WTC11 (cell line): ENCODE measurements around the gene MYO5C. TPM values are rescaled to one million over a fixed set of nuclear protein-coding genes. Genes with fewer than 3 reads are reported as not detected.

Source experiments
- ATAC-seq: fragments of 200-7000 bp; cut with Tn5 transposase; 2 replicates; pipeline ENCODE4 v1.10.0; 2021; ENCODE audit warnings: mild to moderate bottlenecking, moderate library complexity
- CTCF ChIA-PET: fragments of 300-600 bp; sonication (Branson Sonifier 250); formaldehyde crosslinking; loops from one replicate; lab custom pipeline; 2021; ENCODE audit warnings: antibody characterized with exemption; lab: Charles Lee
- POLR2A ChIA-PET: fragments of 350-600 bp; sonication (Branson Sonifier 250); formaldehyde crosslinking; loops from one replicate; lab custom pipeline; 2021; ENCODE audit warnings: antibody characterized with exemption; lab: Charles Lee
- DNase-seq: peaks from one replicate; pipeline ENCODE4 v3.0.0; 2021; ENCODE audit warnings: low spot score
- H3K27ac Mint-ChIP-seq: 2 replicates; pipeline ENCODE4 v1.8.0; 2021; ENCODE audit warnings: mixed read lengths
- H3K27me3 Mint-ChIP-seq: 2 replicates; pipeline ENCODE4 v1.8.0; 2021; ENCODE audit warnings: low read depth, mild to moderate bottlenecking, moderate library complexity, mixed read lengths
- H3K36me3 Mint-ChIP-seq: 2 replicates; pipeline ENCODE4 v1.8.0; 2021; ENCODE audit warnings: mixed read lengths
- H3K4me1 Mint-ChIP-seq: 2 replicates; pipeline ENCODE4 v1.8.0; 2022; ENCODE audit warnings: mixed read lengths
- H3K4me3 Mint-ChIP-seq: 2 replicates; pipeline ENCODE4 v1.8.0; 2021; ENCODE audit warnings: mild to moderate bottlenecking, moderate library complexity, mixed read lengths
- H3K9me3 Mint-ChIP-seq: 2 replicates; pipeline ENCODE4 v1.8.0; 2021; ENCODE audit warnings: mixed read lengths
- ATF1 ChIP-seq: sonication (generic); formaldehyde crosslinking; IDR thresholded peaks from 2 replicates; pipeline ENCODE4 v1.8.1; 2023; ENCODE audit warnings: mild to moderate bottlenecking, moderate library complexity, missing genetic modification reagents
- CDX4 ChIP-seq: fragments of 250-450 bp; sonication (Bioruptor Pico); IDR thresholded peaks from 2 replicates; pipeline ENCODE4 v1.9.0; 2021; ENCODE audit warnings: moderate library complexity, mild to moderate bottlenecking, inconsistent platforms, borderline replicate concordance
- CTCF ChIP-seq: fragments of 200-600 bp; IDR thresholded peaks from 2 replicates; pipeline ENCODE4 v1.8.0; 2022; ENCODE audit warnings: antibody characterized with exemption
- E2F5 ChIP-seq: sonication (generic); formaldehyde crosslinking; IDR thresholded peaks from 2 replicates; pipeline ENCODE4 v1.8.1; 2022; ENCODE audit warnings: mild to moderate bottlenecking, moderate library complexity, missing genetic modification reagents
- EMX1 ChIP-seq: fragments of 250-450 bp; sonication (Bioruptor Pico); IDR thresholded peaks from 2 replicates; pipeline ENCODE4 v1.8.0; 2021; ENCODE audit warnings: mild to moderate bottlenecking
- ERG ChIP-seq: fragments of 250-450 bp; sonication (Bioruptor Pico); IDR thresholded peaks from 2 replicates; pipeline ENCODE4 v1.8.0; 2021; ENCODE audit warnings: mild to moderate bottlenecking
- HMGA2 ChIP-seq: fragments of 250-450 bp; sonication (Bioruptor Pico); IDR thresholded peaks from 2 replicates; pipeline ENCODE4 v1.4.0; 2021; ENCODE audit warnings: mild to moderate bottlenecking, moderate library complexity
- IRF2 ChIP-seq: sonication (generic); formaldehyde crosslinking; IDR thresholded peaks from 2 replicates; pipeline ENCODE4 v1.8.0; 2022; ENCODE audit warnings: low read depth, missing genetic modification reagents, borderline replicate concordance
- JAZF1 ChIP-seq: fragments of 250-450 bp; sonication (Bioruptor Pico); IDR thresholded peaks from 2 replicates; pipeline ENCODE4 v1.9.0; 2021; ENCODE audit warnings: moderate library complexity, mild to moderate bottlenecking, inconsistent platforms
- MXD4 ChIP-seq: fragments of 250-450 bp; sonication (Bioruptor Pico); IDR thresholded peaks from 2 replicates; pipeline ENCODE4 v1.8.0; 2021; ENCODE audit warnings: mild to moderate bottlenecking, moderate library complexity, borderline replicate concordance
- NFYB ChIP-seq: sonication (generic); formaldehyde crosslinking; conservative IDR thresholded peaks from 2 replicates; pipeline ENCODE4 v1.8.0; 2022; ENCODE audit warnings: low read depth, missing genetic modification reagents
- PRRX2 ChIP-seq: fragments of 250-450 bp; sonication (Bioruptor Pico); IDR thresholded peaks from 2 replicates; pipeline ENCODE4 v1.8.0; 2021; ENCODE audit warnings: mild to moderate bottlenecking
- SMAD3 ChIP-seq: sonication (generic); formaldehyde crosslinking; IDR thresholded peaks from 2 replicates; pipeline ENCODE4 v1.8.0; 2022; ENCODE audit warnings: missing genetic modification reagents, mild to moderate bottlenecking, borderline replicate concordance
- SMAD4 ChIP-seq: sonication (generic); formaldehyde crosslinking; IDR thresholded peaks from 2 replicates; pipeline ENCODE4 v1.8.0; 2022; ENCODE audit warnings: mild to moderate bottlenecking, missing genetic modification reagents
- TCF7 ChIP-seq: sonication (generic); formaldehyde crosslinking; IDR thresholded peaks from 2 replicates; pipeline ENCODE4 v1.8.0; 2022; ENCODE audit warnings: mild to moderate bottlenecking, low read depth, missing genetic modification reagents, moderate library complexity
- ZNF263 ChIP-seq: sonication (generic); formaldehyde crosslinking; IDR thresholded peaks from 2 replicates; pipeline ENCODE4 v1.8.1; 2022; ENCODE audit warnings: low read depth, mild to moderate bottlenecking, moderate library complexity, missing genetic modification reagents
- ZNF425 ChIP-seq: fragments of 250-450 bp; sonication (Bioruptor Pico); conservative IDR thresholded peaks from 2 replicates; pipeline ENCODE4 v1.9.0; 2021; ENCODE audit warnings: mild to moderate bottlenecking
- ZNF532 ChIP-seq: fragments of 250-450 bp; sonication (Bioruptor Pico); IDR thresholded peaks from 2 replicates; pipeline ENCODE4 v1.9.0; 2021; ENCODE audit warnings: mild to moderate bottlenecking, borderline replicate concordance
- ZNF671 ChIP-seq: fragments of 250-450 bp; sonication (Bioruptor Pico); IDR thresholded peaks from 2 replicates; pipeline ENCODE4 v1.8.0; 2021; ENCODE audit warnings: mild to moderate bottlenecking
- total RNA-seq: library from RNA; stranded (reverse); gene quantifications from 3 replicates; pipeline ENCODE4 v1.2.3, GENCODE V29; 2021

MYO5C gene
- total RNA-seq, 1 experiment from 2014 or later, result 25.3 TPM

- Mint-ChIP-seq H3K36me3 (peaks cover 14% of the 10 kb centered on the region), H3K27me3 (no peaks in the 10 kb centered on the region), H3K4me3 (no peak overlapping the region), H3K4me1 (peaks cover 13% of the 10 kb centered on the region), H3K27ac (peak overlapping the region; percentile 82), H3K9me3 (no peaks in the 10 kb centered on the region)
- CTCF ChIA-PET, result interaction anchor here (0.6 to 1.4 kb wide), 5 partner anchors 74 to 404 kb away, joined by 3 to 5 read pairs (median 3); no protein-coding TSS in a partner anchor
- DNase-seq, result no peak
- POLR2A ChIA-PET, result no interaction called here
- TF ChIP-seq ZNF425 (no peak), ATF1 (no peak), JAZF1 (no peak)
- peak; percentile 85 for ATAC-seq
These were observed 36.1 kb upstream of the MYO5C start for GRCh38 chr15:52331490-52332240.

GRCh38 chr15:52329987-52330386 lies 34.4 kb upstream of the MYO5C start:
- TF ChIP-seq HMGA2 (CRISPR knock-in tag) (no peak), PRRX2 (CRISPR knock-in tag) (no peak), ZNF263 (CRISPR knock-in tag) (no peak), ZNF532 (CRISPR knock-in tag) (no peak), MXD4 (CRISPR knock-in tag) (no peak), TCF7 (CRISPR knock-in tag) (no peak), EMX1 (CRISPR knock-in tag) (no peak), NFYB (CRISPR knock-in tag) (no peak), SMAD4 (CRISPR knock-in tag) (no peak), ATF1 (no peak), ERG (no peak), ZNF671 (CRISPR knock-in tag) (no peak), CDX4 (CRISPR knock-in tag) (no peak), JAZF1 (no peak), CTCF (no peak), E2F5 (CRISPR knock-in tag) (no peak), SMAD3 (no peak), IRF2 (CRISPR knock-in tag) (no peak)
- POLR2A ChIA-PET, result no interaction called here
- CTCF ChIA-PET, result no interaction called here
- no peak for ATAC-seq
- Mint-ChIP-seq H3K9me3 (no peaks in the 10 kb centered on the region), H3K4me1 (peaks cover 7% of the 10 kb centered on the region), H3K27ac (no peak overlapping the region), H3K27me3 (no peaks in the 10 kb centered on the region), H3K36me3 (peaks cover 17% of the 10 kb centered on the region), H3K4me3 (no peak overlapping the region)
- DNase-seq, result no peak
